HCT116 (cell line): ENCODE results near the gene COL5A1. TPM values are rescaled to one million over a fixed set of nuclear protein-coding genes. Genes with fewer than 3 reads are reported as not detected.

ENCODE experiments used
- ATAC-seq: fragments of 200-7000 bp; cut with Tn5 transposase; 2 replicates; pipeline ENCODE4 v1.9.1; 2020; ENCODE audit warnings: mild to moderate bottlenecking, moderate library complexity
- BruUV-seq: library from RNA; stranded (reverse); fragments of 400-500 nt; replicated peaks from 2 replicates; lab custom pipeline; 2021; lab: Mats Ljungman, UMichigan
- CTCF ChIA-PET: fragments of 300-600 bp; sonication (Branson Sonifier 250); formaldehyde crosslinking; loops from one replicate; lab custom pipeline; 2021; ENCODE audit warnings: antibody characterized with exemption; lab: Charles Lee
- POLR2A ChIA-PET: fragments of 300-600, 350-600 bp; sonication (Branson Sonifier 250); formaldehyde crosslinking; loops from one replicate; lab custom pipeline; 2021; ENCODE audit warnings: antibody characterized with exemption; lab: Charles Lee
- RAD21 ChIA-PET, 2 experiments: fragments of 300-600 bp; sonication (Branson Sonifier 250); formaldehyde crosslinking; loops; one replicate each; lab custom pipeline; 2023; ENCODE audit warnings: low total read pairs in 2 of 2; ENCODE audit not compliant: uncharacterized antibody in 2 of 2, unreplicated experiment in 2 of 2, low non-redundant PET in 1 of 2; lab: Charles Lee
- DNase-seq: peaks from one replicate; pipeline ENCODE4 v3.0.0-alpha.2; 2010; ENCODE audit warnings: low read depth, low spot score
- H2AFZ ChIP-seq: fragments of 200-600 bp; shearing (Covaris generic), sonication (generic); 2 replicates; pipeline ENCODE4 v1.6.1; 2017; ENCODE audit warnings: low read depth, mixed run types, mixed read lengths, antibody characterized with exemption, low read length; ENCODE audit not compliant: poor library complexity, severe bottlenecking
- H3K27ac ChIP-seq: 2 replicates; pipeline ENCODE4 v1.5.1; 2012; ENCODE audit warnings: low read depth, low read length
- H3K27me3 ChIP-seq: fragments of 200-600 bp; sonication (generic); 2 replicates; pipeline ENCODE4 v1.6.1; 2016; ENCODE audit warnings: mixed run types, low read length, mixed read lengths; ENCODE audit not compliant: insufficient read depth
- H3K36me3 ChIP-seq, 2 experiments: fragments of 200-500 bp in 1 of 2; fragments of 200-600 bp in 1 of 2; sonication (Bioruptor generic) in 1 of 2; sonication (generic) in 1 of 2; 2 replicates each; pipeline versions ENCODE4 v1.5.1 to v1.6.1; 2014 to 2016; ENCODE audit warnings: low read length in 2 of 2, inconsistent platforms in 1 of 2, mixed read lengths in 1 of 2, mixed run types in 1 of 2; ENCODE audit not compliant: insufficient read depth in 2 of 2, control insufficient read depth in 1 of 2
- H3K4me1 ChIP-seq, 2 experiments: fragments of 200-600 bp in 1 of 2; sonication (generic) in 1 of 2; 2 replicates each; pipeline versions ENCODE4 v1.5.1 to v1.6.1; 2012 to 2017; ENCODE audit warnings: low read length in 2 of 2, inconsistent platforms in 1 of 2, mild to moderate bottlenecking in 1 of 2, mixed read lengths in 1 of 2, mixed run types in 1 of 2, moderate library complexity in 1 of 2; ENCODE audit not compliant: insufficient read depth in 2 of 2, control insufficient read depth in 1 of 2
- H3K4me2 ChIP-seq: fragments of 200-600 bp; sonication (generic); 2 replicates; pipeline ENCODE4 v1.6.1; 2017; ENCODE audit warnings: mixed run types, low read length, mixed read lengths
- H3K4me3 ChIP-seq, 2 experiments: fragments of 200-600 bp in 1 of 2; sonication (generic) in 1 of 2; replicated peaks in 1 of 2; 2 replicates each; pipeline ENCODE4 v1.5.1; 2011 to 2016; ENCODE audit warnings: low read length in 2 of 2, control low read depth in 1 of 2, low read depth in 1 of 2, mild to moderate bottlenecking in 1 of 2, mixed read lengths in 1 of 2, mixed run types in 1 of 2
- H3K79me2 ChIP-seq: fragments of 200-600 bp; sonication (generic); 2 replicates; pipeline ENCODE4 v1.6.1; 2017; ENCODE audit warnings: mild to moderate bottlenecking, mixed run types, low read length, moderate library complexity, mixed read lengths; ENCODE audit not compliant: insufficient read depth
- H3K9ac ChIP-seq: fragments of 200-600 bp; sonication (generic); 2 replicates; pipeline ENCODE4 v1.6.1; 2016; ENCODE audit warnings: low read length, mixed read lengths
- H3K9me2 ChIP-seq: fragments of 200-600 bp; sonication (generic), shearing (Covaris generic); 2 replicates; pipeline ENCODE4 v1.6.1; 2017; ENCODE audit warnings: mixed run types, mild to moderate bottlenecking, moderate library complexity; ENCODE audit not compliant: insufficient read depth
- H3K9me3 ChIP-seq, 2 experiments: fragments of 200-500 bp in 1 of 2; fragments of 200-600 bp in 1 of 2; sonication (Bioruptor generic) in 1 of 2; sonication (generic) in 1 of 2; 2 replicates each; pipeline ENCODE4 v1.6.1; 2014 to 2017; ENCODE audit warnings: low read length in 2 of 2, mixed read lengths in 2 of 2, inconsistent platforms in 1 of 2, low read depth in 1 of 2, mild to moderate bottlenecking in 1 of 2, mixed run types in 1 of 2, moderate library complexity in 1 of 2; ENCODE audit not compliant: control insufficient read depth in 1 of 2, insufficient read depth in 1 of 2
- H4K20me1 ChIP-seq: fragments of 200-600 bp; sonication (generic), shearing (Covaris generic); 2 replicates; pipeline ENCODE4 v1.6.1; 2017; ENCODE audit warnings: mixed run types, mild to moderate bottlenecking, moderate library complexity; ENCODE audit not compliant: insufficient read depth
- ATF3 ChIP-seq: IDR thresholded peaks from 2 replicates; pipeline ENCODE4 v1.6.1; 2012
- CBX3 ChIP-seq: IDR thresholded peaks from 2 replicates; pipeline ENCODE4 v1.6.1; 2012; ENCODE audit warnings: low read depth
- CEBPB ChIP-seq: IDR thresholded peaks from 2 replicates; pipeline ENCODE4 v1.6.1; 2012; ENCODE audit warnings: low read depth
- CTCF ChIP-seq, 3 experiments: fragments of 200-600 bp in 1 of 3; sonication (generic) in 1 of 3; IDR thresholded peaks in 2 of 3; conservative IDR thresholded peaks in 1 of 3; 2 replicates each; pipeline ENCODE4 v1.5.1; 2012 to 2017; ENCODE audit warnings: low read depth in 2 of 3, low read length in 2 of 3, antibody characterized with exemption in 1 of 3, borderline replicate concordance in 1 of 3, control low read depth in 1 of 3, mild to moderate bottlenecking in 1 of 3, mixed read lengths in 1 of 3, mixed run types in 1 of 3, moderate library complexity in 1 of 3; ENCODE audit not compliant: insufficient read depth in 1 of 3
- EGR1 ChIP-seq: IDR thresholded peaks from 2 replicates; pipeline ENCODE4 v1.6.1; 2012; ENCODE audit warnings: low read depth
- ELF1 ChIP-seq: IDR thresholded peaks from 2 replicates; pipeline ENCODE4 v1.6.1; 2012; ENCODE audit warnings: low read depth, borderline replicate concordance
- EZH2 ChIP-seq: fragments of 200-600 bp; sonication (generic); IDR thresholded peaks from 2 replicates; pipeline ENCODE4 v1.6.1; 2017; ENCODE audit warnings: antibody characterized with exemption, mixed run types
- EZH2phosphoT487 ChIP-seq: fragments of 200-600 bp; IDR thresholded peaks from 2 replicates; pipeline ENCODE4 v1.6.1; 2018; ENCODE audit warnings: antibody characterized with exemption, borderline replicate concordance
- FOSL1 ChIP-seq: IDR thresholded peaks from 2 replicates; pipeline ENCODE4 v1.6.1; 2012; ENCODE audit warnings: low read depth
- JUND ChIP-seq: IDR thresholded peaks from 2 replicates; pipeline ENCODE4 v1.6.1; 2012
- MAX ChIP-seq: IDR thresholded peaks from 2 replicates; pipeline ENCODE4 v1.6.1; 2012
- RAD21 ChIP-seq: IDR thresholded peaks from 2 replicates; pipeline ENCODE4 v1.6.1; 2012; ENCODE audit warnings: low read depth, mild to moderate bottlenecking
- REST ChIP-seq: IDR thresholded peaks from 2 replicates; pipeline ENCODE4 v1.6.1; 2012; ENCODE audit warnings: low read depth
- SIN3A ChIP-seq: IDR thresholded peaks from 2 replicates; pipeline ENCODE4 v1.6.1; 2012; ENCODE audit warnings: low read depth
- SRF ChIP-seq: IDR thresholded peaks from 2 replicates; pipeline ENCODE4 v1.6.1; 2012; ENCODE audit warnings: low read depth
- TCF7L2 ChIP-seq: IDR thresholded peaks from 2 replicates; pipeline ENCODE4 v1.7.0; 2011; ENCODE audit warnings: borderline replicate concordance, inconsistent platforms; ENCODE audit not compliant: insufficient read depth, insufficient read length; ENCODE audit errors: extremely low read depth
- YY1 ChIP-seq: IDR thresholded peaks from 2 replicates; pipeline ENCODE4 v1.6.1; 2011; ENCODE audit warnings: low read length, low read depth, moderate library complexity, mild to moderate bottlenecking; ENCODE audit not compliant: insufficient replicate concordance; ENCODE audit errors: extremely low read depth
- ZBTB33 ChIP-seq: IDR thresholded peaks from 2 replicates; pipeline ENCODE4 v1.6.1; 2011; ENCODE audit warnings: mild to moderate bottlenecking, low read length, moderate library complexity; ENCODE audit not compliant: insufficient replicate concordance; ENCODE audit errors: extremely low read depth
- ZFX ChIP-seq: fragments of 450-650 bp; IDR thresholded peaks from 2 replicates; pipeline ENCODE4 v1.6.1; 2017
- ZNF274 ChIP-seq: fragments of 200-500 bp; sonication (Bioruptor generic); IDR thresholded peaks from 2 replicates; pipeline ENCODE4 v1.6.1; 2014; ENCODE audit warnings: mild to moderate bottlenecking, low read depth, low read length, inconsistent platforms
- intact Hi-C: fragments of 100-400 bp; cut with micrococcal nuclease; formaldehyde crosslinking; loops from 2 replicates; pipeline ENCODE4 v1.10.0; 2022
- total RNA-seq: library from RNA; stranded (reverse); gene quantifications from one replicate; pipeline ENCODE4 v1.2.1, GENCODE V29; 2021; ENCODE audit not compliant: unreplicated experiment

The COL5A1 gene
- total RNA-seq, 1 experiment from 2014 or later: 0.30 TPM

GRCh38 chr9:134606951-134607731 lies 34.5 kb upstream of the COL5A1 start:
- Histone ChIP-seq H3K9me3 (peaks cover 0 to 6% of the 10 kb centered on the region in 2 experiments; a peak in 1 of 4 replicates), H3K9me2 (no peaks in the 10 kb centered on the region), H4K20me1 (no peaks in the 10 kb centered on the region), H3K4me2 (no peak overlapping the region), H3K36me3 (no peaks in the 10 kb centered on the region), H3K9ac (no peak overlapping the region), H3K27ac (no peak overlapping the region), H2AFZ (no peak overlapping the region), H3K4me1 (peaks cover 10 to 14% of the 10 kb centered on the region in 2 experiments), H3K79me2 (no peaks in the 10 kb centered on the region), H3K4me3 (no peak overlapping the region), H3K27me3 (no peaks in the 10 kb centered on the region)
- TF ChIP-seq CTCF (IDR thresholded peaks at IDR 0.05 in 2 of 3, conservative IDR thresholded peaks at IDR 0.05 in 1 of 3; ENCODE audit: borderline replicate concordance in 1 of 3, insufficient read depth in 1 of 3, low read depth in 2 of 3, low read length in 2 of 3): no peak
- TF ChIP-seq SRF: no peak
- TF ChIP-seq ZBTB33: no peak
- TF ChIP-seq YY1: no peak
- TF ChIP-seq ZNF274: no peak
- TF ChIP-seq CBX3: no peak
- no peak for TF ChIP-seq ATF3
- TF ChIP-seq CEBPB: no peak
- no peak for TF ChIP-seq MAX
- no peak for TF ChIP-seq ELF1
- TF ChIP-seq RAD21: no peak
- TF ChIP-seq ZFX: no peak
- no peak for TF ChIP-seq JUND
- no peak for TF ChIP-seq SIN3A
- no peak for TF ChIP-seq EZH2
- TF ChIP-seq REST: no peak
- no peak for TF ChIP-seq TCF7L2
- no peak for TF ChIP-seq FOSL1
- TF ChIP-seq EZH2phosphoT487: no peak
- no peak for TF ChIP-seq EGR1
- RAD21 ChIA-PET: no interaction called here
- ATAC-seq (peak; percentile 61), DNase-seq (peak; percentile 21)
- BruUV-seq: no TSS peak
- CTCF ChIA-PET: no interaction called here
- intact Hi-C loops: no loop called here
- POLR2A ChIA-PET: no interaction called here
